DMS153 treated with DMSO at 0.1 percent for 48 hours (cell line): Measurements from ENCODE around the gene BSN.

Source experiments
- DNase-seq: peaks from one replicate; lab custom pipeline; 2025; ENCODE audit not compliant: unreplicated experiment; lab: John Stamatoyannopoulos, UW

The BSN gene

DNA sequence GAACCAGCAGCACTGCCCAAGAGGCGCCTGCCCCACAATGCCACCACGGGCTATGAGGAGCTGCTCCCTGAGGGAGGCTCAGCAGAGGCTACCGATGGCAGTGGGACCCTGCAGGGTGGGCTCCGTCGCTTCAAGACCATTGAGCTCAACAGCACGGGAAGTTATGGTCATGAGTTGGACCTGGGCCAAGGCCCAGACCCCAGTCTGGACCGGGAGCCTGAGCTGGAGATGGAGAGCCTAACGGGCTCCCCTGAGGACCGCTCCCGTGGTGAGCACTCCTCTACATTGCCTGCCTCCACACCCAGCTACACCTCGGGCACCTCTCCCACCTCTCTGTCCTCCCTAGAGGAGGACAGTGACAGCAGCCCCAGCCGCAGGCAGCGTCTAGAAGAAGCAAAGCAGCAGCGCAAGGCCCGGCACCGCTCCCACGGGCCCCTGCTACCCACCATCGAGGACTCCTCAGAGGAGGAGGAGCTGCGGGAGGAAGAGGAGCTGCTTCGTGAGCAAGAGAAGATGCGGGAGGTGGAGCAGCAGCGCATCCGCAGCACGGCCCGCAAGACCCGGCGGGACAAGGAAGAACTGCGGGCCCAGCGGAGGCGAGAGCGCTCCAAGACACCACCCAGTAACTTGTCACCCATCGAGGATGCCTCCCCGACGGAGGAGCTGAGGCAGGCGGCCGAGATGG lies 98.1 kb downstream of the BSN start:
- DNase-seq, result no peak

- DNase-seq, result no peak
These were observed 98.7 kb downstream of the BSN start for GRCh38 chr3:49652903-49653415.

GRCh38 chr3:49653621-49654020 lies 99.3 kb downstream of the BSN start:
- DNase-seq, result no peak

DNA sequence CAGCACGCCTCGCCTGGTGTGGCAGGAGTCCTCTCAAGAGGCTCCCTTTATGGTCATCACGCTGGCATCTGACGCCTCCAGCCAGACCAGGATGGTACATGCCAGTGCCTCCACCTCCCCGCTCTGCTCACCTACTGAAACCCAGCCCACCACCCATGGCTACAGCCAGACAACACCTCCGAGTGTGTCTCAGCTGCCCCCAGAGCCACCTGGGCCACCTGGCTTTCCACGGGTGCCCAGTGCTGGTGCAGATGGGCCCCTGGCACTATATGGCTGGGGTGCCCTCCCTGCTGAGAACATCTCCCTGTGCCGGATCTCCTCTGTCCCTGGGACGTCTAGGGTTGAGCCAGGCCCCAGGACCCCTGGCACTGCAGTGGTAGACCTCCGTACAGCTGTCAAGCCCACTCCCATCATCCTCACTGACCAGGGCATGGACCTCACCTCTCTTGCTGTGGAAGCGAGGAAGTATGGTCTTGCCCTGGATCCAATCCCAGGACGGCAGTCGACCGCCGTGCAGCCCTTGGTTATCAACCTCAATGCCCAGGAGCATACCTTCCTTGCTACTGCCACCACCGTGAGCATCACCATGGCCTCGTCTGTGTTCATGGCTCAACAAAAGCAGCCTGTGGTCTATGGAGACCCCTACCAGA lies 100.0 kb downstream of the BSN start:
- DNase-seq, result no peak

DNA sequence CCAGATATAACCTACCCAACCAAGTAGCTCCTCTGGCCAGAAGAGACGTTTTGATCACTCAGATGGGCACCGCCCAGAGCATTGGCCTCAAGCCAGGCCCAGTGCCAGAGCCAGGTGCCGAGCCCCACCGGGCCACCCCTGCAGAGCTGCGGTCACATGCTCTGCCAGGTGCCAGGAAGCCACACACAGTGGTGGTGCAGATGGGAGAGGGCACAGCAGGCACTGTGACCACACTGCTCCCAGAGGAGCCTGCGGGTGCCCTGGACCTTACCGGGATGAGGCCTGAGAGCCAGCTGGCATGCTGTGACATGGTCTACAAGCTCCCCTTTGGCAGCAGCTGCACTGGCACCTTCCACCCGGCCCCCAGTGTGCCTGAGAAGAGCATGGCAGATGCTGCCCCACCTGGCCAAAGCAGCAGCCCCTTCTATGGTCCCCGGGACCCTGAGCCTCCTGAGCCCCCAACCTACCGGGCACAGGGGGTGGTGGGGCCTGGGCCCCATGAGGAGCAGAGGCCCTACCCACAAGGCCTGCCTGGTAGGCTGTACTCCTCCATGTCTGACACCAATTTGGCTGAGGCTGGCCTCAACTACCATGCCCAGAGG lies 100.8 kb downstream of the BSN start:
- DNase-seq, result peak; percentile 35

DNA sequence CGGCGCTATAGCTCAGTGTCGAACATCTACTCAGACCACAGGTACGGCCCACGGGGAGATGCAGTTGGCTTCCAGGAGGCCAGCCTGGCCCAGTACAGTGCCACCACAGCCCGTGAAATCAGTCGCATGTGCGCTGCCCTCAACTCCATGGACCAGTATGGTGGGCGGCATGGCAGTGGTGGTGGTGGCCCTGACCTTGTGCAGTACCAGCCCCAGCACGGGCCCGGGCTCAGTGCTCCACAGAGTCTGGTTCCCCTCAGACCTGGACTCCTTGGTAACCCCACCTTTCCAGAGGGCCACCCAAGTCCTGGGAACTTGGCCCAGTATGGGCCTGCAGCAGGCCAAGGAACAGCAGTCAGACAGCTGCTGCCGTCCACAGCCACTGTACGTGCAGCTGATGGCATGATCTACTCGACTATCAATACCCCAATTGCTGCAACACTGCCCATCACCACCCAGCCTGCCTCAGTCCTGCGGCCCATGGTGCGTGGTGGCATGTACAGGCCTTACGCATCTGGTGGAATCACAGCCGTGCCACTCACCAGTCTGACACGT lies 101.5 kb downstream of the BSN start:
- no peak for DNase-seq

DNA sequence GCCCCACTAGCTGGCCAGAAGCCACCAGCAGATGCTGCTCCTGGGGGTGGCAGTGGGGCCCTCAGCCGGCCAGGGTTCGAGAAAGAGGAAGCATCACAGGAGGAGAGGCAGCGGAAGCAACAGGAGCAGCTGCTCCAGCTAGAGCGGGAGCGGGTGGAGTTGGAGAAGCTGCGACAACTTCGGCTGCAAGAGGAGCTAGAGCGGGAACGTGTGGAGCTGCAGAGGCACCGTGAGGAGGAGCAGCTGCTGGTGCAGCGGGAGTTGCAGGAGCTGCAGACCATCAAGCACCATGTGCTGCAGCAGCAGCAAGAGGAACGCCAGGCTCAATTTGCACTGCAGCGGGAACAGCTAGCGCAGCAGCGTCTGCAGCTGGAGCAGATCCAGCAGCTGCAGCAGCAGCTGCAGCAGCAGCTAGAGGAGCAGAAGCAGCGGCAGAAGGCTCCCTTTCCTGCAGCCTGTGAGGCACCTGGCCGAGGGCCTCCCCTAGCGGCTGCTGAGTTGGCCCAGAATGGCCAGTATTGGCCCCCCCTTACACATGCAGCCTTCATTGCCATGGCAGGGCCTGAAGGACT lies 102.3 kb downstream of the BSN start:
- no peak for DNase-seq

- DNase-seq, result no peak
These were observed 103.1 kb downstream of the BSN start for GRCh38 chr3:49657208-49657915.

GRCh38 chr3:49658711-49659110 lies 104.4 kb downstream of the BSN start:
- no peak for DNase-seq

DNA sequence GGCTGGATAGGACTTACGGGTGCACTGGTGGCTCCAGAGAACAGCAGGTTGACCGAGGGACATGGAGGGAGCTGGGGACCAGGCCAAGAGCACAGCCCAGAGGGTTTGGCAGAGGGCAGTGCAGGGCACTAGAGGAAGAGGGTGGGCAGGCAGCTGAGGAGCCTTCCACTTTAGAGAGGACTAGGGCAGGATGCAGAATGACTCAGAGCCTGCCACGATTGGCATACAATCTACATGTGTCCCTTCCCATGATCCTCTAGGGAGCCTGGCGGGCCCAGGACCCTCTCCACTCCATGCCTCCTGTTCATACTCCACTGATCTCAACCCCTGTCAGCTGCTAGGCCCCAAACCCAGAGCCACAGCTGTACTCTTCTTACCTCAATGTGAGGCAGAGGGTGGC lies 105.5 kb downstream of the BSN start:
- no peak for DNase-seq

GRCh38 chr3:49661281-49661680 lies 107.0 kb downstream of the BSN start:
- no peak for DNase-seq

GRCh38 chr3:49662021-49662420 lies 107.7 kb downstream of the BSN start:
- DNase-seq, result no peak

DNA sequence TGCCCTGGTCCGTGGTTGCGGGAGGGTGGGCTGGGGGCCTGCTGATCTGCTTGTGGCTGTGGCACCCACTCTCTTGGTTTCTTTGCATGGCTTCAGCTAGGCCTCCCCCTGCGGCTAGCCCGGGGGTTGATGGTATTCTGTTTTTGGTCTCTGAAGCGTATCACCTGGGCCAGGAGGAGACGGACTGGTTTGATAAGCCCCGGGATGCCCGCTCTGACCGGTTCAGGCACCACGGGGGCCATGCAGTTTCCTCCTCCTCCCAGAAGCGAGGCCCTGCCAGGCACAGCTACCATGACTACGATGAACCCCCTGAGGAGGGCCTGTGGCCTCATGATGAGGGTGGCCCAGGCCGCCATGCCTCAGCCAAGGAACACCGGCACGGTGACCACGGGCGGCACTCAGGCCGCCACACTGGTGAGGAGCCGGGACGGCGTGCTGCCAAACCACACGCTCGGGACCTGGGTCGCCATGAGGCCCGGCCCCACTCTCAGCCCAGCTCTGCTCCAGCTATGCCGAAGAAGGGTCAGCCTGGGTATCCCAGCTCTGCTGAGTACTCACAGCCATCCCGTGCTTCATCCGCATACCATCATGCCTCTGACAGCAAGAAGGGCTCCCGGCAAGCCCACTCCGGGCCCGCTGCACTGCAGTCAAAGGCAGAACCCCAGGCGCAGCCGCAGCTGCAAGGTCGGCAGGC lies 108.6 kb downstream of the BSN start:
- no peak for DNase-seq

- no peak for DNase-seq
These were observed 109.6 kb downstream of the BSN start for GRCh38 chr3:49663831-49664230.

- no peak for DNase-seq
These were observed 110.0 kb downstream of the BSN start for GRCh38 chr3:49664300-49664699.

GRCh38 chr3:49665822-49666519 lies 111.7 kb downstream of the BSN start:
- DNase-seq, result no peak

- no peak for DNase-seq
These were observed 112.3 kb downstream of the BSN start for GRCh38 chr3:49666592-49666991.

DNA sequence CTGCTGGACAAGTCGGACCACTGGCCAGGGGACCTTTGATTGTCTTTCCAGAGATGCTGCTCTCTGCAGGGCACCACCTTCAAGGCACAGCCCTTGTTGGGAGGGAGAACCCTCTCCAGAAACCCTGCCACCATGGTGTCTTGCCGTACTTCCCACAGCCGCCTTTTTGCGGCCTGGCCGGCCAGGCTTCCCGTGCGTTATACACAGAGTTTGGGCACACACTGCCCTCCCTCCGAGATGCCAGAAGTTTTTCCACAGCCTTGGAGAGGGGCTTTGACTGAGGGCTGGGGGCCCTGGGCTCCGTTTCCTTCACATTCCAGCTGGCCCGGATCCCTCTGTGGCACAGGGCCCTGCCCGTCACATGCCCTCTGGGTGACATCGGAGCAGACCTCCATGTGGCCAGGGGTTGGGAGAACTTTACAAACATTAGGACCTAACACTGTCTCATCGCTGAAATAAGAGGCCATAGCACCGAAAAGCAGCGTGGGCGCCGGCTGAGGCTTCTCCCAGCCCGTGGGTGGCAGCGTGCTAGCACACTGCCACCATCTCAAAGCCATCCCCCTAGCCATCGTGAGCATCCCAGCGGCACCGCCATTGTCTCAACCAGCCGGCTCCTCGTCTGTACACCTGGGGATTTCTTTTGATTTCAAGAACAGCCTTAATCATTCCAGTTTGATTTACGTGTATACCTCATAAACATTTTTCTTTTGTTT lies 113.6 kb downstream of the BSN start:
- DNase-seq, result no peak

DNA sequence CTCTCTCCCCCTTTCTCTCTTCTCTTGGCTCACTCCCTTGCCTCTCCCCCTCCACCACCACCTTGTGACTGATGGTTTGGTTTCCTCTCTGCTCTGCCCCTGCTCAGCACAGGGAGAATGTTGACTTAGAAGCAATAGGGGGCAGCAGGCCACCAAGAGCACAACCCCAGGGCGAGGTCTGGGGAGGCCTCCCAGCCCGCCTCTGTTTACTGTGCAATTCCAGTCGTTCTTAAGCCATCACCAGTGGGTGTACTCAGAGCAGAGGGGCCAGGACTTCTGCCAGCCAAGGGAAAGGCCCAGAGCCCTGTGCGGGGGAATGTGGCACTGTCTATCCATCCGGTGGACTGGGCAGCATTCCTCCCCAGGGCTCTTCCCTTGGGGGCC lies 114.1 kb downstream of the BSN start:
- no peak for DNase-seq
